HG02623 (cell line): ENCODE data around the gene ABI3.

Experiments used
- ATAC-seq: cut with Tn5 transposase; IDR thresholded peaks from one replicate; pipeline ENCODE4 v1.9.1; 2021; ENCODE audit warnings: moderate library complexity; ENCODE audit not compliant: unreplicated experiment

ABI3 gene

GRCh38 chr17:49196520-49196919, 14.0 kb upstream of the ABI3 start:
- ATAC-seq, result no peak

GRCh38 chr17:49197346-49197998, 13.0 kb upstream of the ABI3 start:
- no peak for ATAC-seq

- no peak for ATAC-seq
Observed at GRCh38 chr17:49198211-49198610, 12.3 kb upstream of the ABI3 start.

- no peak for ATAC-seq
Observed at GRCh38 chr17:49200423-49201083, 10.0 kb upstream of the ABI3 start.

GRCh38 chr17:49201481-49201927, 9.0 kb upstream of the ABI3 start:
- no peak for ATAC-seq

- no peak for ATAC-seq
Observed at GRCh38 chr17:49203796-49204195, 6.7 kb upstream of the ABI3 start.

GRCh38 chr17:49204516-49204915, 6.0 kb upstream of the ABI3 start:
- no peak for ATAC-seq

- no peak for ATAC-seq
Observed at GRCh38 chr17:49209061-49209571, 1.4 kb upstream of the ABI3 start.

- no peak for ATAC-seq
Observed at GRCh38 chr17:49213399-49213798, 2.9 kb downstream of the ABI3 start.

GRCh38 chr17:49213847-49214246, 3.3 kb downstream of the ABI3 start:
- ATAC-seq, result no peak

- ATAC-seq, result no peak
Observed at GRCh38 chr17:49214676-49215360, 4.3 kb downstream of the ABI3 start.

GRCh38 chr17:49216482-49216881, 6.0 kb downstream of the ABI3 start:
- no peak for ATAC-seq

- ATAC-seq, result no peak
Observed at GRCh38 chr17:49216953-49217650, 6.6 kb downstream of the ABI3 start.

- no peak for ATAC-seq
Observed at GRCh38 chr17:49217651-49218413, 7.3 kb downstream of the ABI3 start.

- no peak for ATAC-seq
Observed at GRCh38 chr17:49218941-49219913, 8.7 kb downstream of the ABI3 start.

GRCh38 chr17:49219987-49220386, 9.5 kb downstream of the ABI3 start:
- no peak for ATAC-seq

GRCh38 chr17:49223168-49223516, 12.6 kb downstream of the ABI3 start:
- no peak for ATAC-seq

GRCh38 chr17:49223517-49224197, 13.2 kb downstream of the ABI3 start:
- no peak for ATAC-seq
